B cell (primary cell): ENCODE data around the gene NOTCH3. TPM values are rescaled to one million over a fixed set of nuclear protein-coding genes. Genes with fewer than 3 reads are reported as not detected.

ENCODE experiments used
- ATAC-seq: fragments of 200-7000 bp; cut with Tn5 transposase; one replicate; pipeline ENCODE4 v1.10.0; 2021; ENCODE audit warnings: low read depth, mild to moderate bottlenecking, moderate number of reproducible peaks, moderate library complexity
- CTCF ChIA-PET: fragments of 350-600 bp; sonication (Branson Sonifier 250); formaldehyde crosslinking; loops from one replicate; lab custom pipeline; 2021; ENCODE audit warnings: antibody characterized with exemption, inconsistent platforms; lab: Charles Lee
- POLR2A ChIA-PET: fragments of 350-600 bp; sonication (Branson Sonifier 250); formaldehyde crosslinking; loops from one replicate; lab custom pipeline; 2021; ENCODE audit warnings: antibody characterized with exemption; lab: Charles Lee
- DNase-seq: peaks from one replicate; pipeline ENCODE4 v3.0.0; 2013
- H2AFZ ChIP-seq: 2 replicates; pipeline ENCODE4 v1.6.1; 2012; ENCODE audit warnings: mild to moderate bottlenecking, low read depth, low read length; ENCODE audit not compliant: insufficient read depth, poor library complexity, severe bottlenecking
- H3K27ac ChIP-seq, 2 donors: 1 replicate in 1 of 2; 2 replicates in 1 of 2; pipeline ENCODE4 v1.5.1; 2012 to 2013; ENCODE audit warnings: low read length in 2 of 2, mild to moderate bottlenecking in 2 of 2, moderate library complexity in 1 of 2
- H3K27me3 ChIP-seq, 4 experiments: fragments of 200-600 bp in 1 of 4; sonication (generic) in 1 of 4; replicated peaks in 1 of 4; 1 replicate in 2 of 4; 2 replicates in 2 of 4; pipeline versions ENCODE4 v1.6.1 to v1.7.0; 2013 to 2016; ENCODE audit warnings: low read length in 3 of 4, mild to moderate bottlenecking in 2 of 4, mixed read lengths in 1 of 4, moderate library complexity in 1 of 4; ENCODE audit not compliant: insufficient read depth in 4 of 4, control insufficient read depth in 3 of 4; ENCODE audit errors: control extremely low read depth in 1 of 4
- H3K36me3 ChIP-seq, 2 experiments: replicated peaks in 1 of 2; 1 replicate in 1 of 2; 2 replicates in 1 of 2; pipeline versions ENCODE4 v1.6.1 to v1.7.1; 2013; ENCODE audit warnings: low read length in 1 of 2; ENCODE audit not compliant: insufficient read depth in 2 of 2, control insufficient read depth in 1 of 2; ENCODE audit errors: control extremely low read depth in 1 of 2, extremely low read depth in 1 of 2
- H3K4me1 ChIP-seq, 2 donors: fragments of 200-600 bp in 1 of 2; sonication (generic) in 1 of 2; 1 replicate in 1 of 2; 2 replicates in 1 of 2; pipeline versions ENCODE4 v1.5.1 to v1.6.1; 2013 to 2017; ENCODE audit warnings: low read length in 2 of 2; ENCODE audit not compliant: control insufficient read depth in 2 of 2, insufficient read depth in 2 of 2
- H3K4me2 ChIP-seq: replicated peaks from 2 replicates; pipeline ENCODE3; 2012; ENCODE audit warnings: mild to moderate bottlenecking, low read depth, low read length; ENCODE audit not compliant: poor library complexity, severe bottlenecking
- H3K4me3 ChIP-seq, 5 experiments: fragments of 200-600 bp in 1 of 5; sonication (generic) in 1 of 5; 1 replicate in 3 of 5; 2 replicates in 2 of 5; pipeline versions ENCODE4 v1.5.1 to v1.7.0; 2011 to 2016; ENCODE audit warnings: low read length in 4 of 5, mild to moderate bottlenecking in 4 of 5, low read depth in 2 of 5, control low read depth in 1 of 5, moderate library complexity in 1 of 5; ENCODE audit not compliant: insufficient read depth in 1 of 5; ENCODE audit errors: control extremely low read depth in 1 of 5, extremely low read depth in 1 of 5
- H3K79me2 ChIP-seq: fragments of 200-600 bp; sonication (generic); one replicate; pipeline ENCODE4 v1.6.0; 2016; ENCODE audit warnings: low read length; ENCODE audit not compliant: control insufficient read depth, insufficient read depth
- H3K9ac ChIP-seq: fragments of 200-600 bp; sonication (generic); 2 replicates; pipeline ENCODE4 v1.6.1; 2017; ENCODE audit warnings: mild to moderate bottlenecking, low read length, moderate library complexity
- H3K9me3 ChIP-seq, 3 donors: one replicate each; pipeline versions ENCODE4 v1.6.1 to v1.7.1; 2013; ENCODE audit warnings: low read length in 2 of 3; ENCODE audit not compliant: control insufficient read depth in 2 of 3, insufficient read depth in 1 of 3; ENCODE audit errors: control extremely low read depth in 1 of 3
- H4K20me1 ChIP-seq: 2 replicates; pipeline ENCODE4 v1.6.0; 2012; ENCODE audit warnings: mild to moderate bottlenecking, low read length; ENCODE audit not compliant: insufficient read depth, control insufficient read depth, poor library complexity, severe bottlenecking
- H3K27ac Mint-ChIP-seq: one replicate; pipeline ENCODE4 v1.8.0; 2021; ENCODE audit warnings: mixed read lengths
- H3K27me3 Mint-ChIP-seq: one replicate; pipeline ENCODE4 v1.8.0; 2021; ENCODE audit warnings: mixed read lengths
- H3K4me1 Mint-ChIP-seq: one replicate; pipeline ENCODE4 v1.8.0; 2021; ENCODE audit warnings: mixed read lengths
- H3K4me3 Mint-ChIP-seq: one replicate; pipeline ENCODE4 v1.8.0; 2021; ENCODE audit warnings: mixed read lengths
- H3K9me3 Mint-ChIP-seq: one replicate; pipeline ENCODE4 v1.8.0; 2022; ENCODE audit warnings: mixed read lengths; ENCODE audit not compliant: insufficient read depth
- EZH2 ChIP-seq: IDR thresholded peaks from 2 replicates; pipeline ENCODE4 v1.6.1; 2012; ENCODE audit warnings: borderline replicate concordance, low read depth, mild to moderate bottlenecking, moderate library complexity, low read length; ENCODE audit not compliant: insufficient read depth, poor library complexity, severe bottlenecking
- WGBS: methylation state at CpG from one replicate; pipeline ENCODE4 v1.1.5; 2013; ENCODE audit warnings: missing lambda C conversion rate; ENCODE audit not compliant: insufficient coverage; 5-methylcytosine and 5-hydroxymethylcytosine counted together
- intact Hi-C: fragments of 100-400 bp; cut with micrococcal nuclease; formaldehyde crosslinking; loops from one replicate; pipeline ENCODE4 v1.10.0; 2022
- polyA plus RNA-seq: library from polyadenylated mRNA; depleted of rRNA; stranded (reverse); fragments of >200 nt; gene quantifications from 2 replicates; pipeline ENCODE4 v1.2.3, GENCODE V29; 2012
- total RNA-seq, 2 donors: library from RNA; stranded (reverse); fragments of 120-200 nt in 1 of 2; gene quantifications; 1 replicate in 1 of 2; 2 replicates in 1 of 2; pipeline versions ENCODE4 v1.2.3 to v1.2.4, GENCODE V29; 2013 to 2022
- TF ChIP-seq, protein P1 (sequence below): fragments of 200-600 bp; IDR thresholded peaks from one replicate; pipeline ENCODE4 v1.8.0; 2022; ENCODE audit warnings: antibody characterized with exemption, mild to moderate bottlenecking

The NOTCH3 gene
- total and polyA plus RNA-seq, 2 donors (not counting 1 experiment from before 2014, with no cell fraction given): 0.01 to 0.05 TPM

DNA sequence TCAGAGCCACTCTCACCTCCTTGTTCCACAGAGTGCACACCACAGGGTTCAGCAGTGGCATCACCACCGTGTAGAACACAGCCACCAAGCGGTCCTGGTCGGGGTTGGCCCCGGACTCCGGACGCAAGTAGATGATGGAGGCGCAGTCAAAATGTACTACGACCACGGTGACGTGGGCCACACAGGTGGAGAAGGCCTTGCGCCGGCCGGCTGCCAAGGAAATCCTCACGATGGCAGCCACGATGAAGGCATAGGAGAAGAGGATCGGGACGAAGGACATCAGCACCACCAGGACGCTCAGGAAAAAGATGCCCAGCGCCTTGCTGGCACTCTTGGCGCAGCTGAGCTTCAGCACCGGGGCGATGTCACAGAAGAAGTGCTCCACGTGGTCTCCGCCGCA lies 59.7 kb downstream of the NOTCH3 start:
- Histone ChIP-seq H3K4me1 (no peaks in the 10 kb centered on the region), H3K4me3 (no peak overlapping the region), H3K27me3 (no peaks in the 10 kb centered on the region), H3K4me2 (no peak overlapping the region), H3K36me3 (no peaks in the 10 kb centered on the region), H3K9me3 (peaks cover 1 to 16% (median 4%) of the 10 kb centered on the region in 3 donors), H3K9ac (no peak overlapping the region), H3K79me2 (no peaks in the 10 kb centered on the region), H2AFZ (no peak overlapping the region), H4K20me1 (no peaks in the 10 kb centered on the region), H3K27ac (no peak overlapping the region)
- intact Hi-C loops: no loop called here
- Mint-ChIP-seq H3K9me3 (peaks cover 1% of the 10 kb centered on the region), H3K4me1 (no peaks in the 10 kb centered on the region), H3K27me3 (peaks cover 14% of the 10 kb centered on the region), H3K4me3 (no peak overlapping the region), H3K27ac (no peak overlapping the region)
- CTCF ChIA-PET: no interaction called here
- TF ChIP-seq, protein P1, sequence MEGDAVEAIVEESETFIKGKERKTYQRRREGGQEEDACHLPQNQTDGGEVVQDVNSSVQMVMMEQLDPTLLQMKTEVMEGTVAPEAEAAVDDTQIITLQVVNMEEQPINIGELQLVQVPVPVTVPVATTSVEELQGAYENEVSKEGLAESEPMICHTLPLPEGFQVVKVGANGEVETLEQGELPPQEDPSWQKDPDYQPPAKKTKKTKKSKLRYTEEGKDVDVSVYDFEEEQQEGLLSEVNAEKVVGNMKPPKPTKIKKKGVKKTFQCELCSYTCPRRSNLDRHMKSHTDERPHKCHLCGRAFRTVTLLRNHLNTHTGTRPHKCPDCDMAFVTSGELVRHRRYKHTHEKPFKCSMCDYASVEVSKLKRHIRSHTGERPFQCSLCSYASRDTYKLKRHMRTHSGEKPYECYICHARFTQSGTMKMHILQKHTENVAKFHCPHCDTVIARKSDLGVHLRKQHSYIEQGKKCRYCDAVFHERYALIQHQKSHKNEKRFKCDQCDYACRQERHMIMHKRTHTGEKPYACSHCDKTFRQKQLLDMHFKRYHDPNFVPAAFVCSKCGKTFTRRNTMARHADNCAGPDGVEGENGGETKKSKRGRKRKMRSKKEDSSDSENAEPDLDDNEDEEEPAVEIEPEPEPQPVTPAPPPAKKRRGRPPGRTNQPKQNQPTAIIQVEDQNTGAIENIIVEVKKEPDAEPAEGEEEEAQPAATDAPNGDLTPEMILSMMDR: no peak
- no peak for TF ChIP-seq EZH2
- WGBS: 88% methylated on average over 25 of the region's 25 CpGs
- POLR2A ChIA-PET: interaction anchor here (0.7 kb wide), 1 partner anchor 75 kb away, joined by 3 read pairs; no protein-coding TSS in a partner anchor
- ATAC-seq (no peak), DNase-seq (no peak)

DNA sequence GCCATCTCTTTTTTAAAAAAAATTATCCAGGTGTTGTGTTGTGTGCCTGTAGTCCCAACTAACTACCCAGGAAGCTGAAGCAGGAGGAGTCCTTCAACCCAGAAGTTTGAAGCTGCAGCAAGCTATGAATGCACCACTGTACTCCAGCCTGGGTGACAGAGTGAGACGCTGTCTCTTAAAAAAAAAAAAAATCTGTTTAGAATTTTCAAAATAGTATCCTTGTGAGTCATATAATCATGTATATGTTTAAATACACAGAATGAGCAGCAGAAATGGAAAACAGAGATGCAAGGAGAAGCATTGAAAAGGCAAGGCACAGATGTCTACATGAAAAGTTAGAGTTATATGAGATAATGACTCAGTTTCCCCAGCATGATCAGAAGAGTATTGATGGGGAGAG lies 62.4 kb downstream of the NOTCH3 start:
- Histone ChIP-seq H3K79me2 (no peaks in the 10 kb centered on the region), H3K4me3 (no peak overlapping the region), H3K27ac (no peak overlapping the region), H4K20me1 (no peaks in the 10 kb centered on the region), H3K36me3 (no peaks in the 10 kb centered on the region), H2AFZ (no peak overlapping the region), H3K9ac (no peak overlapping the region), H3K4me2 (no peak overlapping the region), H3K4me1 (no peaks in the 10 kb centered on the region), H3K9me3 (peaks cover 1 to 16% (median 4%) of the 10 kb centered on the region in 3 donors), H3K27me3 (peaks cover 0 to 2% (median 0%) of the 10 kb centered on the region in 4 experiments)
- no peak overlapping the region for H3K4me3 Mint-ChIP-seq
- ATAC-seq: no peak
- peaks cover 18% of the 10 kb centered on the region for H3K27me3 Mint-ChIP-seq
- ChIA-PET POLR2A (no interaction called here), CTCF (no interaction called here)
- WGBS: no CpG with 5 or more reads among the region's 1 CpG
- H3K4me1 Mint-ChIP-seq: no peaks in the 10 kb centered on the region
- H3K27ac Mint-ChIP-seq: no peak overlapping the region
- peaks cover 1% of the 10 kb centered on the region for H3K9me3 Mint-ChIP-seq
- DNase-seq: no peak
- no peak for TF ChIP-seq EZH2
- TF ChIP-seq, protein P1: no peak
- intact Hi-C loops: no loop called here
